NCI-H146 treated with DMSO at 0.1 percent for 48 hours (cell line): Measurements from ENCODE around the gene AFG1L.
A peak's percentile ranks its signal among the peaks of the same experiment; 100 is the strongest.
"Not testable (repeated sequence)": the region's sequence is repeated elsewhere in the genome, so short reads cannot be mapped to it uniquely, and the experiment has no call there.

Experiments
- DNase-seq: peaks from one replicate; lab custom pipeline; 2025; ENCODE audit not compliant: unreplicated experiment; lab: John Stamatoyannopoulos, UW

Gene AFG1L

GRCh38 chr6:108294727-108295625 lies at the start of gene AFG1L:
AFG1L (plus strand) TSS chr6:108295054; CDS start chr6:108295080, 26 bp downstream.
- peak; percentile 66 for DNase-seq

DNA sequence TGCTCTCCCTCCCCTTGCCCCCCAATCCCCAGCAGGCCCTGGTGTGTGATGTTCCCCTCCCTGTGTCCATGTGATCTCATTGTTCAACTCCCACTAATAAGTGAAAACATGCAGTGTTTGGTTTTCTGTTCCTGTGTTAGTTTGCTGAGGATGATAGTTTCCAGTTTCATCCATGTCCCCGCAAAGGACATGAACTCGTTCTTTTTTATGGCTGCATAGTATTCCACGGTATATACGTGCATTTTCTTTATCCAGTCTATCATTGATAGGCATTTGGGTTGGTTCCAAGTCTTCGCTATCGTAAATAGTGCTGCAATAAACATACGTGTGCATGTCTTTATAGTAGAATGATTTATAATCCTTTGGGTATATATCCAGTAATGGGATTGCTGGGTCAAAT lies 49.8 kb upstream of the AFG1L start:
- not testable (repeated sequence) for DNase-seq

- DNase-seq, result no peak
Observed at GRCh38 chr6:108247965-108248536, 46.8 kb upstream of the AFG1L start.

GRCh38 chr6:108250240-108250866 lies 44.5 kb upstream of the AFG1L start:
- DNase-seq, result no peak

DNA sequence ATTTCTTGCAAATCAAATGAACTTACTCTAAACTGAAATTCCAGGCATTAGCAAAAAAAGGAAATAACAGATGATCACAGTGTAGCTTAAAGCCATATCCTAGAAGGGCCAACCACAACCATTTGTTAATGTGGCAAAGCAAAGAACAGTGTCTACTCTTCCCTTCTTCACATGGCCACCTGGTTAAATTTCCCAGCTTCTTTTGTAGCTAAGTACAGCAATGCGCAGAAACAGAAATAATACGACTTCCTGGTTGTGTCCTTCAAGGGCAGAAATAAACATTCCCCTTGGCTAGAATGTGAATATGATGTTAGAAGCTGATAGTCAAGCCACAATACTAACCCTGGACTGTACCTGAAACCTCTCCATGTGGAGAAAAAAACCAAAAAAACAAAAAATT lies 43.6 kb upstream of the AFG1L start:
- DNase-seq, result no peak

- no peak for DNase-seq
Observed at GRCh38 chr6:108252055-108252454, 42.8 kb upstream of the AFG1L start.

- no peak for DNase-seq
Observed at GRCh38 chr6:108253241-108253640, 41.6 kb upstream of the AFG1L start.

GRCh38 chr6:108254433-108255410 lies 40.1 kb upstream of the AFG1L start:
- no peak for DNase-seq

DNA sequence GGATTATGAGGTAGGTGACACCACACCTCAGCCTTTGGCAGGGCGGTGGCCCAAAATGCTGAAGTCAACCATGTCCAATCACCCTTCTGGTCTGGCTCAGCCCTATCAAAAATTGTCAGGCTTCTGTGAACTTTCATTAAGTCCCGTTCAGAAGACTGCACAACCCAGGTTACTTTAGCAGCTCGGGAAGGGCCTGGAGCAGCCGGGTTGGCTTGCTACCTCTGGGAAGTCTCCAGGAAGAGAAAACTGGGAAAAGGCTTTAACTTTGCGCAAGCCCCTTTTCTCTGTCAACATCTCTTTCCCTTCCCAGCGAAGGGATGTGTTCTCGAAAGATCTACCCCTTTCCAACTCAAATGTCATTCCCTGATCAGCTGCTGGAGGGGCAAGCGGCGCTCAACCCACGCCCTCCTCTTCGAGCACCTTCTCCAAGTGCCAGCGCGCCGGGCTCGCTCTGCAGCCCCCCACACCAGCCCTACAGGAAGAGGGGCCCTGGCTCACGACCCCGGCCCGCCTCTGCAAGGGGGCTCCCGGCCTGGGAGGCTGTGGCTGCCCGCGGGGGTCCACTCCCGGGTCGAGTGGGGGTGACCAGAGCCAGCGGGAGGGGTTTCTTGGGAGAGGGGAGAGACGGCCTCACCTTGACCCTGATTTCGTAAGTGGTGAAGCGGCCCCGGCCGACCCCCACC lies 34.6 kb upstream of the AFG1L start:
- peak; percentile 20 for DNase-seq

DNA sequence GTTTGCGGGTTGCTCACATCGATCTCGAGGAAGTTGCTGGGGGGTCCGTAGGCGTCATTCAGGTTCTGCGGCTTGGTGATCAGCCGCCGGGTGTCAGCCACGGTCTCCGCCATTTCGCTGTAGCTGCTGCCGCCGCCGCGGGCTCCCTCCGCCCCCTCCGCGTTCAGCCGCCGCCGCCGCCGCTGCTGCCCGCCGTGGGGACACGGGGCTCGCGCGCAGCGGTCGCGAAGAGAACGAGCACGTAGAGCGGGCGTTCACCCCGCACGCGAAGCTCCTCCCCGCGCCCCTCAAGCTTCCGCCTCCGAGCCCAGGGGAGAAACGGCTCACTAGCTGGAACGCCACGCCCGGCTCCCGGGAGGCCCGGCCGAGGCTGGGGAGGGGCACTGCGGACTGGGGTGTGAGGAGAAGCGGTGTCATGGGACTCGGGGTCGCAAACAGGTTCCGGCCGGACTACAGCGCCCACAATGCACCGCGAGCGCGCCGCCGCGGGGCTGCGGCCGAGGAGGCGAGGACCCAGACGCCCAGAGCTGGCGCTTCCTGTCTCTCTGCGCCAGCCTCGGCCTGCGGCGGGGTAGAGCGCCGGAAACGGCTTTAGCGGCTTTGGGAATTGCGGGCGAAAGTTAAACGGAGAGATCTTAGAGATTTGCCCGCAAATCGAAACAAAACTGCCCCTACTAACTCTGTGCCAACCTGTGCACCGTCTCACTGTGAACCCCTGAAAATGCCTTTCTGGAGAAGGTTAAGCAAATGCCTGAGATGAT lies 33.9 kb upstream of the AFG1L start, which contains the start of gene SNX3:
Gene SNX3 (minus strand): TSS at position 232 of the 761 bp plus-strand sequence. CDS start 119 bp downstream, at position 113.
- DNase-seq, result peak; percentile 88

GRCh38 chr6:108263371-108263770 lies 31.5 kb upstream of the AFG1L start:
- no peak for DNase-seq

GRCh38 chr6:108268845-108269244 lies 26.0 kb upstream of the AFG1L start:
- DNase-seq, result no peak

DNA sequence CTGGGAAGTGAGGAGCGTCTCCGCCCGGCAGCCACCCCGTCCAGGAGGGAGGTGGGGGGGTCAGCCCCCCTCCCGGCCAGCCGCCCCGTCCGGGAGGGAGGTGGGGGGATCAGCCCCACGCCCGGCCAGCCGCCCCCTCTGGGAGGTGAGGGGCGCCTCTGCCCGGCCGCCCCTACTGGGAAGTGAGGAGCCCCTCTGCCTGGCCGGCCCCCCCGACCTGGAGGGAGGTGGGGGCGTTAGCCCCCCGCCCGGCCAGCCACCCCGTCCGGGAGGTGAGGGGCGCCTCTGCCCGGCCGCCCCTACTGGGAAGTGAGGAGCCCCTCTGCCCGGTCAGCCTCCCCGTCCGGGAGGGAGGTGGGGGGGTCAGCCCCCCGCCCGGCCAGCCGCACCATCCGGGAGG lies 24.9 kb upstream of the AFG1L start:
- not testable (repeated sequence) for DNase-seq

DNA sequence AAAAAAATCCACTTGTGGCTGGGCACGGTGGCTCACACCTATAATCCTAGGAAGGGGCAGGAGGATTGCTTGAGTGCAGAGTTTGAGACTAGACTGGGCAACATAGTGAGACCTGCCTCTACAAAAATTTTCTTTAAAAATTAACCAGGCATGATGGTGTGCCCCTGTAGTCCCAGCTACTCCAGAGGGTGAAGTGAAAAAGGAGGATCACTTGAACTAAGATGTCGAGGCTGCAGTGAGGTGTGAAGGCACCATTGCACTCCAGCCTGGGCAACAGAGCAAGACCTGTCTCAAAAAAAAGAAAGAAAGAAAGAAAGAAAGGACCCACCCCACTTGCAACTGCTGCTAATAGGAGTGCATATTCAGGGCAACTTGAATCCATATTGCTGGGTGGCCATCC lies 20.3 kb upstream of the AFG1L start:
- no peak for DNase-seq

GRCh38 chr6:108275976-108276375 lies 18.9 kb upstream of the AFG1L start:
- DNase-seq, result no peak

GRCh38 chr6:108277295-108277694 lies 17.6 kb upstream of the AFG1L start:
- no peak for DNase-seq

DNA sequence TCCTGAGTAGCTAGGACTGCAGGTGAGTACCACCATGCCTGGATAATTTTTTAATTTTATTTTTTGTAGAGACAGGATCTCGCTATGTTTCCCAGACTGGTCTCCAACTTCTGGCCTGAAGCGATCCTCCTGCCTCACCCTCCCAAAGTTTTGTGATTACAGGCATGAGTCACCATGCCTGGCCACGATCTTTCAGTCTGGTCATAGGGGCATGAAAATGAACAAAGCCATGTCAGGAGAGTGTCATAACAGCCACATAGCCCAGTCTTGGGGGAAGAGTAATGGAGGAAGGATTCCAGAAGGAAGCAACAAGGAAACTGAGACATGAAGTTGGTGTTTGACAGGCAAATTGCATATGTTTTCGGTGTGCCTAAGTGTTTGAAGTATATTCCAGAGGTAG lies 17.0 kb upstream of the AFG1L start:
- DNase-seq, result no peak

GRCh38 chr6:108285381-108285780 lies 9.5 kb upstream of the AFG1L start:
- no peak for DNase-seq

GRCh38 chr6:108286366-108286765 lies 8.5 kb upstream of the AFG1L start:
- DNase-seq, result no peak
